IPS-11a (cell line): ENCODE measurements around the gene SHROOM3.
"Not testable (repeated sequence)": the region's sequence is repeated elsewhere in the genome, so short reads cannot be mapped to it uniquely, and the experiment has no call there.

Experiments used
- H3K4me3 ChIP-seq: one replicate; pipeline ENCODE4 v1.5.1; 2013; ENCODE audit warnings: low read depth, low read length, control low read depth

SHROOM3 gene

DNA sequence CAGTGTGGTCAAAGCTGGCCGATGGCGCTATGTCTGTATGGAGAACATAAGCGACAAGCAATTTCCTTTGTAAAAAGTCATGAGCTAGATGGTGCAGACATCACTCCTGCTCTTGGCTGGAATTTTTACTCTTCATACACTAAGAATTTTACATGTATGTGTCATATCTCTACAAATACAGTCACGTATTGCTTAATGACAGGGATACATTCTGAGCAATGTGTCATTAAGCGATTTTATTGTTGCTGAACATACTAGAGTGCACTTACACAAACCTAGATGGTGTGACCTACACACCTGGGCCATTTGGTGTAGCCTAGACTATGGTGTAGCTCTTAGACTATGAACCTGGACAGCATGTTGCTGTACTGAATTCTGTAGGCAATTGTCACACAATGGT is 277.5 kb downstream of the SHROOM3 start:
- no peak overlapping the region for H3K4me3 ChIP-seq

DNA sequence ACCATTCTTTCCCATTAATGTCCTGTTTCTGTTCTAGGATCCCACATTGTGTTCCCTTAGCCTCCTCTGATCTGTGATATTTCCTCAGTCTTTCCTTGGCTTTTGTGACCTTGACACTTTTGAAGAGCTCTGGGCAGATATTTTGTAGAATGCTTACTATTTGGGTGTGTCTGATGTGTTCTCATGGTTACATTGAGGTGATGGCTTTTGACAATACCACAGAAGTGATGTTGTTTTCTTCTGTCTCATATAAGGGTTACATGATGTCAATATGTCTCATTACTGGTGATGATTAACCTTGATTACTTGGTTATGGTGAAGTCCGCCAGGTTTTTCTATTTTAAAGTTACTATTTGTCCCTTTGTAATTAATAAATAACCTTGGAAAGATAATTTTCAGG is 279.2 kb downstream of the SHROOM3 start:
- H3K4me3 ChIP-seq = no peak overlapping the region

DNA sequence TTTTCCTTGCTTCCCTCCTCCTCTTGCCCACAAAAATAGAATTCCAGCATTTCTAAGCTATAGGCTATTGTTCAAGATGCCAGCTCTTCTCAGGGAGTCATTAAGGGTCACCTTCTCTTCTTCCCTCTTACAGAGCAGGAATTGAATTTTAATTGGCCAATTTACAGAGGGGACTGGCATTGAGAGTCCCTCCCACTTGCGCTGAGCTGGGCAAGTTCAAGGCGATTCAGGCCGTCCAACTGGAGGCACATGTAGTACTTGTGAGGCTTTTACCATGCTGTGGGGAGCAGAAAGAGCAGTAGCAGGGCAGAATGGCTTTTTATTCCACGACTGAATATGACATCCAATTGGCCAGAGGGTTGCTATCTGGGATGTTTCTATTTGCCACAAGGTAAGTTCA is 281.0 kb downstream of the SHROOM3 start:
- no peak overlapping the region for H3K4me3 ChIP-seq

DNA sequence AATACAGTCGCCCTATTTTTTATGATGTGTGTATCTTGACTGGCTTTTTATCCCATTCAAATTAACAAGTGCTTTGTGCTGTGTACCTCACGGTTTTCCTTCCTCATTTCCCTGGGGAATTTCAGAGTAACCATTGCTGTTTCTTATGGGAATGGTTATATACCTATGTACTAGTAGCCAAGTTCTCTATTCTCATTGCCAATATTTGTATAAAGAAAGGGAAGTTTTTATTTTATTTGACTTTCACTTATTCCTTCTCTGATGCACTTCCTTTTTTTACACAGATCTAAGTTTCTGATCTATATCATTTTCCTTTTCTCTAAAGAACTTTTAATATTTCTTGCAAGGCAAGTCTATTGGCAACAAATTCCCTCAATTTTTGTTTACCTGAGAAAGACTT is 281.6 kb downstream of the SHROOM3 start:
- no peak overlapping the region for H3K4me3 ChIP-seq

DNA sequence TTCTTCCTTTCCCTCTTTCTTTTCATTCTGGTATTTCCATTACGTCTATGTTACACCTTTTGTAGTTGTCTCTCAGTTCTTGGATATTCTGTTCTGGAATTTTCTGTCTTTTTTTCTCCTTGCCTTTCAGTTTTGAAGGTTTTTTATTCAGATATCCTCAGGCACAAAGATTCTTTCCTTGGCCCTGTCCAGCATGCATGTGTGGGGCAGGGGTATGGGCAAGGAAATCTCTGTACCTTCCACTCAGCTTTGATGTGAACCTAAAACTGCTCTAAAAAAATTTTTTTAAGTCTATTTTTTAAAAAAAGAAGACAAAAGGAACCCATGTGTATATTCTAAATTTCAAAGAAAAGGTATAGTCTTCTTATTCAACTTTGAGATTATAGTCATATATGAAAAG is 282.4 kb downstream of the SHROOM3 start:
- H3K4me3 ChIP-seq = no peak overlapping the region

DNA sequence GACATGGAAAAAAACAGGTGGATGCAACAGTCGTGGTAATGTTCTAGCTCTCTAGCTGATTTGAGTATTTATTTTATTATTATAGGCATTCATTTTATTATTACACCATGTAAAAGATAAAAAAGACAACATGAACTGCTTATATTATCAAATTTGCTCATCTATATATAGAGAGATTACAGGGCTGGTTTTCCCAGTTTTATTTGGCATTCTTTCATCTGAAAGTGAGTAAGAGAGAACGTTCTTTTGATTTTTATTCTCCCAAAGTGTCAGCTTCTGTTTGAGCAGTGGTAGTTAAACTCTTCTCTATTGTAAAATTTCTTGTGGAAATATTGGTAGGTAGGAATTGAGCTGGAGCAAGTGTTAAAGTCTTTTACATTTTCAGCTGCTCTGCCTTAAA is 283.0 kb downstream of the SHROOM3 start:
- H3K4me3 ChIP-seq = no peak overlapping the region

DNA sequence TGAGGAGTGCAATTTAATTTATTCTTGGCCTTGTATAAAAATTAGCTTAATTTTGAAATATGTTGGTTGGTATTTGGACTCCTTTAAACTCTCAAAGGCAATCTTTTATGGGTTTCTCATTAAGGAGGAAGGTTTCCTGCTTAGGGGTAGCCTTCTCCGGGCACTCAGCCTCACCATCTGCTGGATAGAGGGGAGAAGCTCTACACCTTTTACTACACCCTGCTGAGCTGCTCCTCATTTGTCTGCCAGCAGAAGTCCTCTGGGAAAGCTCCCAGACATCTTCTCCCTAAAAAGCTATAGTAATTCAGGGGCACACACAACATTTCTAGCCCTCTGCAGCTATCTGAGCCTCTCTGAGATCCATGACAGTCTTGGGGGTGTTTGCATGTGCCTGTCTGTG is 283.8 kb downstream of the SHROOM3 start:
- no peak overlapping the region for H3K4me3 ChIP-seq

DNA sequence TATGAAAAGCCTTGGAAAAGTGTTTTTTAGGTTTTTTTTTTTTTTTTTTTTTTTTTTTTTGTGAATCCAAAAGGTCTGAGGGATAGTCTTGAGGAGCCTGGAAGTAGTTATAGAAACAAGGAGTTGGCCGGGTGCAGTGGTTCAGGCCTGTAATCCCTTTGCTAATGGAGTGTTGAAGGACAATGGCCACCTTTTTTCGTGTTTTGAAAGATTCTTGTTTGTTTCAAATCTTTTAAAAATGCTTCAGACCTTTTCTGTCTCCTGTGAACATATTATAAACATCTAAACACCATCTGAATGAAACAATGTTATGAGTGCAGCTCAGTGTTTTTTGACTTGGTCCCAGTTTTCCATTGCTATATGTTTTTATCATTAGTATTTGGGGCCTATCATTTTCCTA is 285.1 kb downstream of the SHROOM3 start:
- H3K4me3 ChIP-seq = no peak overlapping the region

DNA sequence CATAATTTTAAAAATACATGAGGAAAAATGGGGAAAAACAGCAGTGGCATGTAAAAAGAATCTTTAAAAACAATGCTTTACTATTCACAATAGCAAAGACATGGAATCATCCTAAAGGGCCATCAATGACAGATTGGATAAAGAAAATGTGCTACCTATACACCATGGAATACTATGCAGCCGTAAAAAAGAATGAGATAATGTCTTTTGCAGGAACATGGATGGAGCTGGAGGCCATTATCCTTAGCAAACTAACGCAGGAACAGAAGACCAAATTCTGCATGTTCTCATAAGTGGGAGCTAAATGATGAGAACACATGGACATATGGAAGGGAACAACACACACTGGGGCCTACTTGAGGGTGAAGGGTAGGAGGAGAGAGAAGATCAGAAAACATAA is 287.1 kb downstream of the SHROOM3 start:
- H3K4me3 ChIP-seq = not testable (repeated sequence)

DNA sequence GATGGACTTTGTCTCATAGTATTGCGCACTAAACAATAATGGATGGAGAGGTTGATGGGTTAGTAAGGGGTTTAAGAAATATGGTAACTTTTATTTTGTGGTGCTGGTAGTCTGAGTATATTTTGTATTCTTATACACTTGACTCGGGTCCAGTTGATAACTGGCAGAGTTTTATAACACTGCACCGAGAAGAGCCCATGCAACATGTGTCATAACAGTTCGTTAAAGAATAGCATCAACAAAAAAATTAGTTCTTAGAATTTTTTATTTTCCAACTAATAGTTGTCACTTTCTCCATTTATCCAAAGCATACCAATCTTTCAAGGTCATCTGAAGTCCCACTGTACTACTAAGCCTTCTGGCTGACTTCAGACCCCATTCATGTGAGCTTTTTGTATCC is 287.8 kb downstream of the SHROOM3 start:
- no peak overlapping the region for H3K4me3 ChIP-seq

DNA sequence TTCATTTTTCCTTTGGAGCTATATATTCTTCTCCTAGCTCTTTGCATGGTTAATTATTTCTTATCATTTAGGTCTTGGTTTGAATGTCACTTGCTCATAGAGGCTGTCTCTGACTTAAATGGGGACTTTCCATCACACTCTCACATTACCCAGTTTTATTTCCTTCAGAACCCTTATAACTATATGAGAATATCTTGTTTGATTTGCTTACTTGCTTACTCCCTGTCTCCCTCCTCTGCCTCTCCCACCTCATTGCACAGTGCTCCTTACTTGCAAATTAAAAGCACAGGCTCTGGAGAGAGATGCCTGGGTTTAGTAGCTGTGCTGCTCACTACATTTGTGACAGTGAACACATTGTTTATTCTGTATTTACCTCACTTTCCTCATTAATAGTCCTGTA is 288.3 kb downstream of the SHROOM3 start:
- no peak overlapping the region for H3K4me3 ChIP-seq

DNA sequence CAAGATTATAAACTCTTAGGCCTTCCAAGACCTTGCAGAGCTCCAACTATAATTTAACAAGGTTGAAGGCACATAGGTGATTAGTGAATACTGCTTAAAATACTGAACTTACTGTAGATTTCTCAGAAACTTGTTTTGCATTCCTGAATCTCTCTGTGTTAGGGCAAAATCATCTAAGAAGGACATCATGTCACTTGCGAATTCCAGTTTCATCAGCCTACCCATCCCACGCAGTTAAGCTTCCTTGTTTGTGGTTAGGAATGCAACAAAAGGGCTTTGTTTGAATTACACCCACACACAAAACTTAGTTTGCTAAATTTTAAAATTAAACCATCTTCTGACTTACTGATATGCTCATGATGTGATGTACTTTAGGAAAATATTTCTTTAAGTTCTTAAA is 288.9 kb downstream of the SHROOM3 start:
- no peak overlapping the region for H3K4me3 ChIP-seq

DNA sequence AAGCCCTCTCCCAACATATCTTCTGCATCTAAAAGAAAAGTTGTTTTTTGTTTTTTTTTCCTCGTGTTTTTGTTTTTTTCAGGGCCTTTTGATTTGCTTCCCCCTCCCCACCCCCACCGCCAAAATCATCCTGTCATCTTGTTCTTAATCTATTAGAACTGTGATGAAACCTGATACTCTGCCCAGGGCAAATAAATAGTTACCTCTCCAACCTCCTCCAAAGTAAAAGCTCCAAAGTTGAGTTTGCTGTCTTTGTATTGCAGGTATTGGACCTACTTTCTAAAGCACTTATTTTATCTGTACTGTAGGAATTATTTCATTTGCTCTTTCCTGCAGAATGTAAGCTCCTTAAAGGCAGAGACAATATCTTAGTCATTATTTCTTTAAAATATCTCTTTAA is 290.0 kb downstream of the SHROOM3 start:
- no peak overlapping the region for H3K4me3 ChIP-seq

DNA sequence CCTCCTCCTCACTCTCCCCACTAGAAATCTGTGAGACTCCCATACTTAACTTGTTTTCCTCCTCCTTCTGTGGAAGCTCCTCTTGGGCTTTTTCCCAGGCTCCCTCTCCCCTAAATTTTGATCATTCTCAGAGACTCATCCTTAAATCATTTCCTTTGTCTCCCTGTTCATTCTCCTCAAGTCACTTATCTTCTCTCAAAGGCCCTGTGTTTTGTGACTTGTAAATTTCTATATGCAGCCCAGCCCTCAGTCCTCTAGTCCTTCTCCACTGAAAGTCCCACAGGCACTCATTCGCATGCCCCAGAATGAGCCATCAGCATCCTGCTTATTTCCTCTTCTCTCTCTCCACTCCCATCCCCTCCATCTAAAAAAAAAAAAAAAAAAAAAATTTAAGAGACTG is 291.1 kb downstream of the SHROOM3 start:
- no peak overlapping the region for H3K4me3 ChIP-seq

DNA sequence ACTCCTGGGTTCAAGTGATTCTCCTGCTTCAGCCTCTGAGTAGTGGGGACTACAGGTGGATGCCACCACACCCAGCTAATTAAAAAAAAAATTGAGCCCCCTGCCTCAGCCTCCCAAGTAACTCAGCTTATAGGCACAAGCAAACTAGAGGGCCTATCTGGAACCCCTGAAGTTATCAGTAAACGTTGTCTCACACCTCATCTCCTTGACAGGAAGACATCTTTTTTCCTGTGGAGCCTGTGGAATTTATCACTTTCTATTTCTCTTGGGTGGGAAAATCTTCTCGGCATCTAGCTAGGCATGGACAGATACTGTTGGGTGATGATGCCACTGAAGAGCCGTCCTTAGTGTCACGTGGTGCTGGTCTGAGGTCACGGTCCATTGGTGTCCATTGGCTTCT is 291.6 kb downstream of the SHROOM3 start:
- no peak overlapping the region for H3K4me3 ChIP-seq

DNA sequence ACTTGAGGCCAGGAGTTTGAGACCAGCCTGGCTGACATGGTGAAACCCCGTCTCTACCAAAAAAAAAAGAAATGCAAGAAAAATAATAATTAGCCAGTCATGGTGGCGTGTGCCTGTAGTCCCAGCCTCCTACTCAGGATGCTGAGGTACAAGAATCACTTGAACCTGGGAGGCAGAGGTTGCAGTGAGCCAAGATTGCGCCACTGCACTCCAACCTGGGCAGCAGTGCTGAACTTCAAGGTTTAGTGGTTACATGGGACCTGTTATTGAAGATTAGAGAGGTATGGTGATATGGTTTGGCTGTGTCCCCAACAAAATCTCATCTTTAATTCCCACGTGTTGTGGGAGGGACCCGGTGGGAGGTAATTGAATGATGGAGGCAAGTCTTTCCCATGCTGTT is 292.9 kb downstream of the SHROOM3 start:
- H3K4me3 ChIP-seq = not testable (repeated sequence)

DNA sequence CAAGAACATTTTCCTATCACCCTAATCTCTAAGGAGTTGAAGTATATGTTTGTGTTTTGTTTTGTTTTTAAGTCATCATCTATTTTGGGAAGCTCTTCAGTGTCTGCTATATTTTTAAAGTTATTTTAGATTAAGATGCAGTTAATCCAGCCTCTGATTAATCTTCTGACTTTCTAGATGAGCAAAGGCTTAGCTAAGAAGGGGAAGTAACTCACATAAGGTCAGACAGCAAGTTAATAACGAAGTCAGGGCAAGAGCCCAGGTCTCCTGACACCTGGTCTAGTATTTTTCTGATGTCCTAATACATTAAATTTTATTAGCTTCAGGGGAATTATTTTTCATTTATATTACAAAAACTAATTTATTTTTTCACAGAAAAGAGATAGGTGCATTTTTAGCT is 294.4 kb downstream of the SHROOM3 start:
- no peak overlapping the region for H3K4me3 ChIP-seq

DNA sequence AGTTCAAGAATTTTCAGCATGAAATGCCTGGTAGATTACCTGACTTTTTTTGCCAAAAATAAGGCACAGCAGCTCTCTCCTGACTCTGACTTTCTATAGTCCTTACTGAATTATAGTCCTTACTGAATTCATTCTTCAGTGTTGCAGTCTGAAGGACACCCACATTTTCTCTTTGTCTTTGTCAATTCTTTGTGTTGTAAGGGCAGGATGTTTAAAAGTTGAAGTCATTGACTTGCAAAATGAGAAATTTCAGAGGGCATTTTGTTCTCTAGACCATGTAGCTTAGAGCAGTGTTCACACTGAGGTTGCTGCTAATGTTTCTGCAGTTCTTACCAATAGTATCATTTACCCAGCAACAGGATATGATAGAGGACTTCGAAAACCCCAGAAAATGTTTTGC is 295.0 kb downstream of the SHROOM3 start:
- H3K4me3 ChIP-seq = no peak overlapping the region

DNA sequence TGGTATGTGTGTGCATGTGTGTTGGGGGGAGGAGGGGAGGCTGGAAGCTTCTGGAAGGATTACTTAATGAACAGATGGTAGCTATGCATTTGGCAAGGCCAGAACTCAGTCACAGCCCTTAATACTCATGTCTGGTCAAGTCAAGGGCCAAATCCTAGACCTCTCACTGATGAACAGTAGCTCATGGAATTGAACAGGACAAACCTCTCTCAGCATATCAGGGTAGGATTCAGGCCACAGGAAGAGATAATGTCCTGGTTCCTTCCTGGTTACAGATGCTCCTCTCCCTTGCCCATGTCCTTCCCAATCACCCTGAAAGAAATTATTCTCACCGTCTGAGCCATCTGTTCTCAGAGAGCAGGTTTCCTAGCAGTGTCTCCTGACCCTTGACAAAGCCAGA is 297.2 kb downstream of the SHROOM3 start:
- H3K4me3 ChIP-seq = no peak overlapping the region

DNA sequence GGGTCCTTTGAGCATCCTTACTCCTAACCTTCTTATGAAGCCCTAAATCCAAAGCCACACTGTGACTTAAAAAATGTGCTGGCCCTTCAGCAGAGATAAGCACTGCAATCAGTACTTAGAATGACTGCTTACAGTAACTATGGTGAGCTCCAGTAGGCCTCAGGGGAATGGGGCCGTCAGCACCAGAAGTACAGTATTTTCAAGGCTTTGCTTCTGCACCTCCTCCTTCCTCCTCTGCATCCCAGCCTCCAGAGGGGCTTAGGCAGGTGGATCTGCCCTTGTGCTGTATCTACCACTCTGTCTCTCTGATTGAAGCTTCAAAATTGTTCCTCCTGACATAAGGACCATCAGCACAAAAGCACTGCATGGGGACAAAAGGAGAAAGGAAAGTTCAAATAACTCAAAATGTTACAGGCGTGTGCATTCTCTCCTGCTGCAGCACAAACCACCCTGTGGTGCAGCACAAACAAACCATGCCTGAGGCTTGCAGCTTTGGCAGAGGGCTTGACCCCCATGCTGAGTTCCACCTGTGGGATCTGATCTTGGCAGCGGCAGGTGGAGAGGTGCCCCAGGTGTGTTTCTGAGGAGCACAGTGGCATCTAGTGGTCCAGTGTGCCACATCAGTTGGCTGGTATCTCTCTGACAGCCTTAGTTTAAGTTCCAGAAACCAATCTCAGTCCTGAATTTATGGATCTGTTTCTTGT is 298.2 kb downstream of the SHROOM3 start:
- H3K4me3 ChIP-seq = no peak overlapping the region

DNA sequence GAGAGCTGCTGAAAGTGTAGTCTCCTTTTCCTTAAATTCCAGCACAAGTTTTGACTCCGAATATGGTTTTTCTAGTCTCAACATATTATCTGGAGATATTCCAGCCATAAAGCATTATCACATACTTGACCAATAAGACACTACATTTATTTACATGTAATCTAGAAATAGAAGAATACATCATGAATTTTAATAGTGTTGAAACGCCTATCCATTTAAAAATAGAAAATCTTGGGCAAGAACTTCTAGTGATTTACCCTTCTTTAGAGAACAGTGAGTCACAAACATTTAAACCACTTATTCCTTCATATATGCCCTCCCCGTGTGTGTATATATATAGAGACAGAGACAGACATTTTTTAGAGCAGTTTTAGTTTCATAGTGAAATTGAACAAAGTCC is 301.4 kb downstream of the SHROOM3 start:
- H3K4me3 ChIP-seq = no peak overlapping the region

DNA sequence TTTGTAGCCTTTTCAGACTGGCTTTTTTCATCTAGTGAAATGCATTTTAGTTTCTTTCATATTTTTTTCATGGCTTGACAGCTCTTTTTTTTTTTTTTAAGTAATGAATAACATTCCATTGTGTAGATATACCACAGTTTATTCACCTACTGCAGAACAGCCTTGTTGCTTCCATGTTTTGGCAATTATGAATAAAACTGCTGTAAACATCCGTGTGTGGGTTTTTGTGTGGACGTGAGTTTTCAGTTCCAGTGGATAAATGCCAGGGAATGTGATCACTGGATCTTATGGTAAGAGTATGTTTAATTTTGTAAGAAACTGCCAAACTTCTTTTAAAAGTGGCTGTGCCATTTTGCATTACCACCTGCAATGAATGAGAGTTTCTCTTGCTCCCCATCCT is 302.2 kb downstream of the SHROOM3 start:
- H3K4me3 ChIP-seq = no peak overlapping the region

DNA sequence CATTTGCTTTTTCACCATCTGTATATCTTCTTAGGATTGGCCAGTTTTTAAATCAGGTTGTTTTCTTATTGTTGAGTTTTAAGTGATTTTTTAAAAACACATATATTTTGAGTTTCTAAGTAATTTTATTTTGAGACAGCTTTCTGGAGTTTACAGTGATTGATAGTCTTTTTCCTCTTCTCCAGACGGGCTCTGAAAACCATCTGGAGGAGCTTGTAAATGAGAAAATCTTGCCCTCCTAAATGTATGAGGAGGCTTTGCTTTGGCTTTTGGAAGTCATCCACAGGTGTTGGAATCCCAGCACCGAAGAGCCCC is 302.7 kb downstream of the SHROOM3 start:
- H3K4me3 ChIP-seq = no peak overlapping the region
